OCI-LY7 (cell line): ENCODE results near the gene HDHD2. TPM values are rescaled to one million over a fixed set of nuclear protein-coding genes. Genes with fewer than 3 reads are reported as not detected.

Experiments used
- BruUV-seq: library from RNA; stranded (reverse); fragments of 400-500 nt; replicated peaks from 2 replicates; lab custom pipeline; 2021; lab: Mats Ljungman, UMichigan
- CTCF ChIA-PET: fragments of 300-600 bp; sonication (Branson Sonifier 250); formaldehyde crosslinking; loops from one replicate; lab custom pipeline; 2022; ENCODE audit warnings: antibody characterized with exemption; ENCODE audit not compliant: unreplicated experiment; lab: Charles Lee
- POLR2A ChIA-PET: fragments of 300-600 bp; sonication (Branson Sonifier 250); formaldehyde crosslinking; loops from one replicate; lab custom pipeline; 2022; ENCODE audit warnings: antibody characterized with exemption; lab: Charles Lee
- DNase-seq: peaks from one replicate; pipeline ENCODE4 v3.0.0-alpha.2; 2015; ENCODE audit warnings: low spot score
- H2AFZ ChIP-seq: fragments of 200-600 bp; sonication (generic), shearing (Covaris generic); 2 replicates; pipeline ENCODE4 v1.6.1; 2014; ENCODE audit warnings: mild to moderate bottlenecking, antibody characterized with exemption, low read length, moderate library complexity
- H3K27ac ChIP-seq: fragments of 200-600 bp; sonication (generic); 2 replicates; pipeline ENCODE4 v1.5.1; 2014; ENCODE audit warnings: mixed run types, low read depth, mild to moderate bottlenecking, moderate library complexity, low read length, inconsistent platforms; ENCODE audit not compliant: poor library complexity, severe bottlenecking
- H3K36me3 ChIP-seq: fragments of 200-600 bp; sonication (generic); 2 replicates; pipeline ENCODE4 v1.6.1; 2014; ENCODE audit warnings: mild to moderate bottlenecking, antibody characterized with exemption, low read length, moderate library complexity, mixed read lengths; ENCODE audit not compliant: insufficient read depth
- H3K4me1 ChIP-seq: fragments of 200-600 bp; sonication (generic); 2 replicates; pipeline ENCODE4 v1.5.1; 2014; ENCODE audit warnings: mild to moderate bottlenecking, low read length; ENCODE audit not compliant: insufficient read depth, poor library complexity, severe bottlenecking
- H3K4me2 ChIP-seq: fragments of 200-600 bp; sonication (generic); 2 replicates; pipeline ENCODE4 v1.6.1; 2014; ENCODE audit warnings: mild to moderate bottlenecking, low read length
- H3K4me3 ChIP-seq: fragments of 200-600 bp; sonication (generic); 2 replicates; pipeline ENCODE4 v1.5.1; 2014; ENCODE audit warnings: mild to moderate bottlenecking, low read depth, low read length; ENCODE audit not compliant: poor library complexity, severe bottlenecking
- H3K79me2 ChIP-seq: fragments of 200-600 bp; sonication (generic); 2 replicates; pipeline ENCODE4 v1.6.1; 2016; ENCODE audit warnings: low read depth, mild to moderate bottlenecking, low read length, moderate library complexity, mixed read lengths; ENCODE audit not compliant: insufficient read depth
- H3K9me2 ChIP-seq: fragments of 200-600 bp; sonication (generic); 2 replicates; pipeline ENCODE4 v1.6.1; 2016; ENCODE audit warnings: mild to moderate bottlenecking, low read length, mixed read lengths; ENCODE audit not compliant: insufficient read depth
- H3K9me3 ChIP-seq: fragments of 200-600 bp; sonication (generic); 2 replicates; pipeline ENCODE4 v1.6.1; 2014; ENCODE audit warnings: mild to moderate bottlenecking, mixed run types, low read length, mixed read lengths
- H4K20me1 ChIP-seq: fragments of 200-600 bp; sonication (generic); 2 replicates; pipeline ENCODE4 v1.6.1; 2014; ENCODE audit warnings: mild to moderate bottlenecking, antibody characterized with exemption, low read length, moderate library complexity, mixed read lengths; ENCODE audit not compliant: insufficient read depth
- CTCF ChIP-seq: fragments of 200-600 bp; sonication (generic); conservative IDR thresholded peaks from 2 replicates; pipeline ENCODE4 v1.5.1; 2014; ENCODE audit warnings: mild to moderate bottlenecking, antibody characterized with exemption, low read length, moderate library complexity, mixed read lengths
- EZH2phosphoT487 ChIP-seq: fragments of 200-600 bp; sonication (generic); IDR thresholded peaks from 2 replicates; pipeline ENCODE4 v1.6.1; 2018; ENCODE audit warnings: low read depth, borderline replicate concordance, mild to moderate bottlenecking, mixed run types, antibody characterized with exemption, low read length, moderate library complexity, mixed read lengths
- intact Hi-C: fragments of 100-400 bp; cut with micrococcal nuclease; formaldehyde crosslinking; loops from one replicate; pipeline ENCODE4 v1.10.0; 2022; ENCODE audit not compliant: unreplicated experiment
- total RNA-seq, 2 experiments: library from RNA; depleted of rRNA in 1 of 2; stranded (reverse); fragments of >200 nt in 1 of 2; shearing (Covaris generic) in 1 of 2; gene quantifications; 2 replicates each; pipeline ENCODE4 v1.2.3, GENCODE V29; 2014 to 2022

Gene HDHD2
- total RNA-seq, 2 experiments from 2014 or later, result 8.4 to 19.0 TPM

- no TSS peak for BruUV-seq
- ChIA-PET POLR2A (interaction anchor here (0.5 kb wide), 1 partner anchor 17 kb away, joined by 3 read pairs; no protein-coding TSS in a partner anchor), CTCF (no interaction called here)
- H3K4me1 ChIP-seq, result no peaks in the 10 kb centered on the region
- TF ChIP-seq EZH2phosphoT487 (no peak), CTCF (no peak)
- no peak overlapping the region for H3K4me3 ChIP-seq
- H3K4me2 ChIP-seq, result no peak overlapping the region
- H3K9me2 ChIP-seq, result no peaks in the 10 kb centered on the region
- H2AFZ ChIP-seq, result no peak overlapping the region
- no peak overlapping the region for H3K27ac ChIP-seq
- H4K20me1 ChIP-seq, result no peaks in the 10 kb centered on the region
- no peaks in the 10 kb centered on the region for H3K9me3 ChIP-seq
- DNase-seq, result no peak
- no peaks in the 10 kb centered on the region; the same call in 1 of the 2 replicates for H3K36me3 ChIP-seq
- H3K79me2 ChIP-seq, result no peaks in the 10 kb centered on the region
- intact Hi-C loops, result no loop called here
These were observed 40.6 kb downstream of the HDHD2 start for GRCh38 chr18:47109720-47110119.

DNA sequence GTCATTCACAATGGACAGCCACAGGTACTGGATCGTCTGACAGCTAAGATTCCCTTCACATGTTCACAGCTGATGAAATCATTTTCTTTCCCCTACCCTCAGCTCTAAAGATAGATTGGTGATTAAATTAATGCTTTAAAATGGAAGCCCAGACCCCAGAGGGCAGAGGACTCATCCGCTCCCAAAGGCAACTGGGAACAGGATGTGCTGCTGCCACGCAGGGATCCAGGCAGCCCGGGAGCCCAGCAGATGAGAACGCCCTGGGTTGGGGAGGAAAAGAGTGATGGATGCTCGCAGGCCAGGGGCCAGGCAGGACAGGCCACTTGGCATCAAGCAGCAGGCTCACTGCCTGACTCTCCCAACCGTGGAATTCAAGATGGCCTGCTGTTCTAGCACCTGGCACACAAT is 41.3 kb downstream of the HDHD2 start:
- Histone ChIP-seq H3K79me2 (no peaks in the 10 kb centered on the region), H2AFZ (no peak overlapping the region), H3K4me2 (no peak overlapping the region), H4K20me1 (no peaks in the 10 kb centered on the region), H3K27ac (no peak overlapping the region), H3K4me1 (no peaks in the 10 kb centered on the region), H3K9me2 (no peaks in the 10 kb centered on the region), H3K36me3 (no peaks in the 10 kb centered on the region; the same call in 1 of the 2 replicates), H3K9me3 (no peaks in the 10 kb centered on the region), H3K4me3 (no peak overlapping the region)
- intact Hi-C loops, result no loop called here
- ChIA-PET POLR2A (interaction anchor here (0.6 kb wide), 1 partner anchor 1454 kb away, joined by 3 read pairs; no protein-coding TSS in a partner anchor), CTCF (no interaction called here)
- DNase-seq, result no peak
- TF ChIP-seq EZH2phosphoT487, result no peak
- TF ChIP-seq CTCF, result no peak
- BruUV-seq, result no TSS peak

- intact Hi-C loops, result no loop called here
- POLR2A ChIA-PET, result interaction anchor here (0.6 kb wide), 1 partner anchor 1455 kb away, joined by 3 read pairs; no protein-coding TSS in a partner anchor
- Histone ChIP-seq H3K9me2 (no peaks in the 10 kb centered on the region), H3K36me3 (no peaks in the 10 kb centered on the region; the same call in 1 of the 2 replicates), H2AFZ (no peak overlapping the region), H4K20me1 (no peaks in the 10 kb centered on the region), H3K27ac (no peak overlapping the region), H3K4me3 (no peak overlapping the region), H3K9me3 (no peaks in the 10 kb centered on the region), H3K79me2 (no peaks in the 10 kb centered on the region), H3K4me1 (no peaks in the 10 kb centered on the region), H3K4me2 (no peak overlapping the region)
- no TSS peak for BruUV-seq
- no peak for TF ChIP-seq CTCF
- TF ChIP-seq EZH2phosphoT487, result no peak
- CTCF ChIA-PET, result no interaction called here
- DNase-seq, result no peak
These were observed 41.9 kb downstream of the HDHD2 start for GRCh38 chr18:47108373-47108772.
